Hepatocyte (in vitro differentiated cells): ENCODE results near the gene PAQR9. TPM values are rescaled to one million over a fixed set of nuclear protein-coding genes. Genes with fewer than 3 reads are reported as not detected.

Experiments
- DNase-seq: peaks from one replicate; pipeline ENCODE4 v3.0.0-alpha.2; 2016; ENCODE audit warnings: low spot score
- H2AFZ ChIP-seq: fragments of 200-600 bp; sonication (generic); 2 replicates; pipeline ENCODE4 v1.6.0; 2016; ENCODE audit warnings: antibody characterized with exemption, mild to moderate bottlenecking
- H3K27ac ChIP-seq: fragments of 200-600 bp; sonication (generic); 2 replicates; pipeline ENCODE4 v1.5.1; 2016; ENCODE audit warnings: mild to moderate bottlenecking
- H3K27me3 ChIP-seq: fragments of 200-600 bp; sonication (generic); 2 replicates; pipeline ENCODE4 v1.6.1; 2016
- H3K36me3 ChIP-seq: fragments of 200-600 bp; sonication (generic); replicated peaks from 2 replicates; pipeline ENCODE4 v1.5.1; 2016; ENCODE audit warnings: low read depth; ENCODE audit not compliant: insufficient read depth
- H3K4me1 ChIP-seq: fragments of 200-600 bp; sonication (generic); 2 replicates; pipeline ENCODE4 v1.5.1; 2016; ENCODE audit warnings: mild to moderate bottlenecking, moderate library complexity; ENCODE audit not compliant: insufficient read depth
- H3K4me2 ChIP-seq: fragments of 200-600 bp; sonication (generic); 2 replicates; pipeline ENCODE4 v1.6.0; 2016
- H3K4me3 ChIP-seq: fragments of 200-600 bp; sonication (generic); 2 replicates; pipeline ENCODE4 v1.5.1; 2016; ENCODE audit warnings: mild to moderate bottlenecking
- H3K79me2 ChIP-seq: fragments of 200-600 bp; sonication (generic); 2 replicates; pipeline ENCODE4 v1.6.0; 2017; ENCODE audit warnings: mild to moderate bottlenecking
- H3K9me2 ChIP-seq: fragments of 200-600 bp; sonication (generic); replicated peaks from 2 replicates; pipeline ENCODE4 v1.6.0; 2017; ENCODE audit warnings: mild to moderate bottlenecking; ENCODE audit not compliant: insufficient read depth
- H3K9me3 ChIP-seq: fragments of 200-600 bp; sonication (generic); 2 replicates; pipeline ENCODE4 v1.5.1; 2016; ENCODE audit warnings: low read depth, mild to moderate bottlenecking
- H4K20me1 ChIP-seq: fragments of 200-600 bp; sonication (generic); 2 replicates; pipeline ENCODE4 v1.6.0; 2016; ENCODE audit warnings: mild to moderate bottlenecking; ENCODE audit not compliant: insufficient read depth, poor library complexity, severe bottlenecking
- EZH2 ChIP-seq: fragments of 200-600 bp; sonication (generic); IDR thresholded peaks from 2 replicates; pipeline ENCODE4 v1.6.1; 2016; ENCODE audit warnings: antibody characterized with exemption, mild to moderate bottlenecking, borderline replicate concordance
- EZH2phosphoT487 ChIP-seq: fragments of 200-600 bp; sonication (generic); IDR thresholded peaks from one replicate; pipeline ENCODE4 v1.6.1; 2018; ENCODE audit warnings: antibody characterized with exemption, mild to moderate bottlenecking, low read depth, moderate library complexity; ENCODE audit not compliant: unreplicated experiment, severe bottlenecking
- WGBS: methylation state at CpG from one replicate; pipeline ENCODE4 v1.1.6; 2016; ENCODE audit warnings: low lambda C conversion rate; ENCODE audit errors: missing lambda C conversion rate; 5-methylcytosine and 5-hydroxymethylcytosine counted together
- polyA plus RNA-seq: library from polyadenylated mRNA; unstranded; fragments of >200 nt; fragmentation: Nextera tagmentation; extraction: Ambion mirVana; gene quantifications from 2 replicates; pipeline ENCODE4 v1.2.1, GENCODE V29; 2016
- total RNA-seq: library from RNA; depleted of rRNA; stranded (reverse); fragments of >200 nt; gene quantifications from 2 replicates; pipeline ENCODE4 v1.2.3, GENCODE V29; 2014
- TF ChIP-seq, protein P1 (sequence below): fragments of 200-600 bp; sonication (generic); IDR thresholded peaks from 2 replicates; pipeline ENCODE4 v1.5.1; 2016; ENCODE audit warnings: antibody characterized with exemption, mild to moderate bottlenecking; ENCODE audit not compliant: poor library complexity

Gene PAQR9
- total and polyA plus RNA-seq, 2 experiments from 2014 or later, result 2.9 to 3.8 TPM

GRCh38 chr3:142976621-142977398 lies 13.3 kb upstream of the PAQR9 start:
- Histone ChIP-seq H4K20me1 (no peaks in the 10 kb centered on the region), H3K4me1 (no peaks in the 10 kb centered on the region), H3K4me3 (no peak overlapping the region), H2AFZ (no peak overlapping the region), H3K4me2 (no peak overlapping the region), H3K9me3 (no peaks in the 10 kb centered on the region), H3K27ac (no peak overlapping the region), H3K9me2 (no peaks in the 10 kb centered on the region), H3K36me3 (no peaks in the 10 kb centered on the region), H3K79me2 (no peaks in the 10 kb centered on the region), H3K27me3 (peaks cover 8% of the 10 kb centered on the region)
- 72% methylated on average over 8 of the region's 8 CpGs for WGBS
- peak; percentile 66 for DNase-seq
- TF ChIP-seq EZH2phosphoT487 (no peak), EZH2 (no peak)
- TF ChIP-seq, protein P1, sequence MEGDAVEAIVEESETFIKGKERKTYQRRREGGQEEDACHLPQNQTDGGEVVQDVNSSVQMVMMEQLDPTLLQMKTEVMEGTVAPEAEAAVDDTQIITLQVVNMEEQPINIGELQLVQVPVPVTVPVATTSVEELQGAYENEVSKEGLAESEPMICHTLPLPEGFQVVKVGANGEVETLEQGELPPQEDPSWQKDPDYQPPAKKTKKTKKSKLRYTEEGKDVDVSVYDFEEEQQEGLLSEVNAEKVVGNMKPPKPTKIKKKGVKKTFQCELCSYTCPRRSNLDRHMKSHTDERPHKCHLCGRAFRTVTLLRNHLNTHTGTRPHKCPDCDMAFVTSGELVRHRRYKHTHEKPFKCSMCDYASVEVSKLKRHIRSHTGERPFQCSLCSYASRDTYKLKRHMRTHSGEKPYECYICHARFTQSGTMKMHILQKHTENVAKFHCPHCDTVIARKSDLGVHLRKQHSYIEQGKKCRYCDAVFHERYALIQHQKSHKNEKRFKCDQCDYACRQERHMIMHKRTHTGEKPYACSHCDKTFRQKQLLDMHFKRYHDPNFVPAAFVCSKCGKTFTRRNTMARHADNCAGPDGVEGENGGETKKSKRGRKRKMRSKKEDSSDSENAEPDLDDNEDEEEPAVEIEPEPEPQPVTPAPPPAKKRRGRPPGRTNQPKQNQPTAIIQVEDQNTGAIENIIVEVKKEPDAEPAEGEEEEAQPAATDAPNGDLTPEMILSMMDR, result no peak

- H3K9me2 ChIP-seq, result no peaks in the 10 kb centered on the region
- H3K4me2 ChIP-seq, result no peak overlapping the region
- TF ChIP-seq, protein P1, result peak; percentile 2
- TF ChIP-seq EZH2 (no peak), EZH2phosphoT487 (no peak)
- no peaks in the 10 kb centered on the region for H3K9me3 ChIP-seq
- no peaks in the 10 kb centered on the region for H3K4me1 ChIP-seq
- H3K36me3 ChIP-seq, result no peaks in the 10 kb centered on the region
- no peak for DNase-seq
- 90% methylated on average over 4 of the region's 4 CpGs for WGBS
- no peak overlapping the region for H3K4me3 ChIP-seq
- no peaks in the 10 kb centered on the region for H4K20me1 ChIP-seq
- no peak overlapping the region for H2AFZ ChIP-seq
- no peak overlapping the region for H3K27ac ChIP-seq
- H3K27me3 ChIP-seq, result peaks cover 5% of the 10 kb centered on the region
- no peaks in the 10 kb centered on the region for H3K79me2 ChIP-seq
Observed at GRCh38 chr3:142975316-142975995, 12.0 kb upstream of the PAQR9 start.

DNA sequence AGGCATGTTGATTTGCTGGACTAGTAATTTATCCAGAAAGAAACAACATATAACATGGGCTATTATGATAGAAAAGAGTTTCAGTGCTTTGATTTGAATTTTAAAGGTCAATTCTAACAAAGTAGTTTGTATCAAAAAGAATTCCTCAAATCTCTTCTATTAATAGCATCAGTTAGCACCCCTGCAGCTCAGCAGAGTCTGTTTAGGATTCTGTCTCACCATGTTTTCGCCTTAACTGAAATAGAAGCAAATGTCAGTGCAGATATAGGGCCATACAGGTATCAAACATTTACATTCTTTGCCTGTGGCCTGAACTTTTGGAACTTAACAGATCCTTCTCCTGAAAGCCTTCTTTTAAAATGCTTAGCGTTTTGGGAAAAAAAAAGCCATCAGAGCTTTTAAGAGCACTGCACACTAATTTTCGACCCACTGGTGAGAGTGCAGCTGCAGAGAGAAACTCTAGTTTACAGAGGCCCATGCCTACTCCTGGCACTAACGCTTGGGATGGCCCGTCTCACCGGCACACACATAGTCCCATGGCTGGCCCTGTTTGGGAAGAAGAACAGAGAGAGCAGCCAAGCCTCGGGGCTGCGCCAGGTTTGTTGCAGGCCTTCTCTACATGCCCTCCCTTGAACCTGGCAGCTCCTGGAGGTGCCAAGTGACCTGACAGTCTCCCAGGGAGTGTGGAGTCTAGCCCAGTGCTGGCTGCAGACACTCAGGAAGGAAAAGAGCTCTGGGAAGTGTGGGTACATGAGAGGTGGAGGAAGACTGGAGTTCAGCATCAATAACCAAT lies 9.9 kb upstream of the PAQR9 start:
- peaks cover 12% of the 10 kb centered on the region for H3K27me3 ChIP-seq
- H3K27ac ChIP-seq, result no peak overlapping the region
- H3K79me2 ChIP-seq, result no peaks in the 10 kb centered on the region
- H3K9me3 ChIP-seq, result no peaks in the 10 kb centered on the region
- WGBS, result 88% methylated on average over 8 of the region's 8 CpGs
- no peaks in the 10 kb centered on the region for H3K4me1 ChIP-seq
- no peaks in the 10 kb centered on the region for H4K20me1 ChIP-seq
- no peak for DNase-seq
- no peaks in the 10 kb centered on the region for H3K9me2 ChIP-seq
- no peaks in the 10 kb centered on the region for H3K36me3 ChIP-seq
- no peak overlapping the region for H2AFZ ChIP-seq
- H3K4me2 ChIP-seq, result no peak overlapping the region
- TF ChIP-seq, protein P1, result no peak
- TF ChIP-seq EZH2, result no peak
- no peak for TF ChIP-seq EZH2phosphoT487
- H3K4me3 ChIP-seq, result no peak overlapping the region
